CD1c-positive myeloid dendritic cell (primary cell): Measurements from ENCODE around the gene CBX5.
A peak's percentile ranks its signal among the peaks of the same experiment; 100 is the strongest.
"Not testable (repeated sequence)": the region's sequence is repeated elsewhere in the genome, so short reads cannot be mapped to it uniquely, and the experiment has no call there.

Experiments
- DNase-seq: peaks from one replicate; pipeline ENCODE4 v3.0.0-alpha.2; 2016; ENCODE audit errors: extremely low spot score

Gene CBX5

GRCh38 chr12:54265364-54265812 lies 14.5 kb downstream of the CBX5 start:
- DNase-seq, result no peak

GRCh38 chr12:54262403-54262925 lies 17.5 kb downstream of the CBX5 start:
- DNase-seq, result no peak

GRCh38 chr12:54261815-54262402 lies 18.0 kb downstream of the CBX5 start:
- no peak for DNase-seq

- DNase-seq, result peak; percentile 24
Observed at GRCh38 chr12:54259194-54260011, 20.5 kb downstream of the CBX5 start.

- no peak for DNase-seq
Observed at GRCh38 chr12:54258201-54258681, 21.7 kb downstream of the CBX5 start.

GRCh38 chr12:54257332-54257731 lies 22.6 kb downstream of the CBX5 start:
- DNase-seq, result no peak

GRCh38 chr12:54253240-54253639 lies 26.7 kb downstream of the CBX5 start:
- no peak for DNase-seq

GRCh38 chr12:54251667-54252284 lies 28.1 kb downstream of the CBX5 start:
- peak; percentile 59 for DNase-seq

GRCh38 chr12:54249489-54249888 lies 30.4 kb downstream of the CBX5 start:
- no peak for DNase-seq

- DNase-seq, result no peak
Observed at GRCh38 chr12:54246011-54246641, 33.8 kb downstream of the CBX5 start.

GRCh38 chr12:54240971-54241588 lies 38.8 kb downstream of the CBX5 start:
- DNase-seq, result no peak

- no peak for DNase-seq
Observed at GRCh38 chr12:54240129-54240528, 39.8 kb downstream of the CBX5 start.

GRCh38 chr12:54239620-54240019 lies 40.3 kb downstream of the CBX5 start:
- DNase-seq, result no peak

GRCh38 chr12:54238531-54238930 lies 41.4 kb downstream of the CBX5 start:
- DNase-seq, result no peak

GRCh38 chr12:54232790-54233189 lies 47.1 kb downstream of the CBX5 start:
- no peak for DNase-seq

- not testable (repeated sequence) for DNase-seq
Observed at GRCh38 chr12:54231269-54231668, 48.7 kb downstream of the CBX5 start.

- DNase-seq, result no peak
Observed at GRCh38 chr12:54230555-54230954, 49.4 kb downstream of the CBX5 start.

GRCh38 chr12:54229624-54230212 lies 50.2 kb downstream of the CBX5 start:
- DNase-seq, result peak; percentile 42

- no peak for DNase-seq
Observed at GRCh38 chr12:54228471-54228870, 51.5 kb downstream of the CBX5 start.

GRCh38 chr12:54227927-54228326 lies 52.0 kb downstream of the CBX5 start:
- DNase-seq, result peak; percentile 27

- DNase-seq, result no peak
Observed at GRCh38 chr12:54227376-54227775, 52.5 kb downstream of the CBX5 start.
